Measurements from ENCODE around the gene JPH4. TPM values are rescaled to one million over a fixed set of nuclear protein-coding genes. Genes with fewer than 3 reads are reported as not detected.

JPH4 gene
- total and polyA plus RNA-seq, 2 donors (not counting 3 experiments of a cell fraction or from before 2014, with no cell fraction given), result 0.06 TPM; not detected in 1

GRCh38 chr14:23557946-23558345 is 20.6 kb downstream of the JPH4 start:
- H3K9me3 ChIP-seq (replicated peaks; ENCODE audit: control insufficient read depth, insufficient read depth, low read length), result no peaks in the 10 kb centered on the region
- dilution Hi-C loops (cut with MboI; ENCODE audit: extremely low pct_ligation_motif_present, low sequenced_read_pairs), result no loop called here
- TF ChIP-seq GATA2 (IDR thresholded peaks at IDR 0.05; ENCODE audit: insufficient read depth, insufficient read length, low read depth, low read length) (no peak), MYC (IDR thresholded peaks at IDR 0.05; ENCODE audit: low read depth, low read length) (no peak), POLR2AphosphoS5 (IDR thresholded peaks at IDR 0.05; ENCODE audit: insufficient read depth, low read depth, low read length) (no peak), FOS (IDR thresholded peaks at IDR 0.05; ENCODE audit: borderline replicate concordance, insufficient read depth, low read length) (no peak), EZH2 (IDR thresholded peaks at IDR 0.05; ENCODE audit: borderline replicate concordance, low read depth, low read length, severe bottlenecking) (no peak), JUN (IDR thresholded peaks at IDR 0.05; ENCODE audit: borderline replicate concordance, insufficient read depth, insufficient read length, low read depth) (no peak), CTCF (IDR thresholded peaks at IDR 0.05; ENCODE audit: extremely low read depth in 1 of 2, insufficient read depth in 1 of 2, low read depth in 1 of 2, low read length in 2 of 2) (no peak), MAX (IDR thresholded peaks at IDR 0.05; ENCODE audit: insufficient read depth, insufficient read length) (no peak), POLR2A (IDR thresholded peaks at IDR 0.05; ENCODE audit: low read depth, low read length) (no peak)
- no TSS peak for BruUV-seq (replicated peaks)
- CTCF ChIA-PET, result interaction anchor here (1.1 to 12.3 kb wide), 5 partner anchors 9 to 79 kb away, joined by 4 to 416 read pairs (median 12); no protein-coding TSS in a partner anchor
- intact Hi-C loops (cut with micrococcal nuclease), result no loop called here
- H3K36me3 ChIP-seq (ENCODE audit: control insufficient read depth in 2 of 2, extremely low read depth in 1 of 2, insufficient read depth in 2 of 2, low read length in 2 of 2), result peaks cover 0 to 11% of the 10 kb centered on the region in 2 experiments
- H2AFZ ChIP-seq (ENCODE audit: low read depth, low read length), result no peak overlapping the region
- H3K27me3 ChIP-seq (ENCODE audit: control insufficient read depth in 2 of 2, insufficient read depth in 2 of 2, low read length in 2 of 2), result no peaks in the 10 kb centered on the region
- no peak overlapping the region for H3K9ac ChIP-seq (replicated peaks; ENCODE audit: extremely low read depth, insufficient read depth, low read length)
- no peak overlapping the region for H3K4me3 ChIP-seq (replicated peaks in 1 of 3; ENCODE audit: insufficient read depth in 1 of 3, low read depth in 1 of 3, low read length in 3 of 3)
- POLR2A ChIA-PET, result no interaction called here
- H4K20me1 ChIP-seq (replicated peaks; ENCODE audit: control insufficient read depth, extremely low read depth, insufficient read depth, low read length), result no peaks in the 10 kb centered on the region
- FAIRE-seq (no peak), DNase-seq (ENCODE audit: low read depth, low spot score) (no peak)
- no peak overlapping the region for H3K27ac ChIP-seq (ENCODE audit: insufficient read depth, low read depth, low read length)
- no peaks in the 10 kb centered on the region for H3K9me1 ChIP-seq (replicated peaks; ENCODE audit: control insufficient read depth, extremely low read depth, insufficient read depth, low read length)
- no peak overlapping the region for H3K4me2 ChIP-seq (ENCODE audit: insufficient read depth, low read length)
- H3K79me2 ChIP-seq (ENCODE audit: control insufficient read depth, insufficient read depth, low read length), result peaks cover 11% of the 10 kb centered on the region
- peaks cover 11% of the 10 kb centered on the region for H3K4me1 ChIP-seq (ENCODE audit: control insufficient read depth, extremely low read depth, insufficient read depth, low read length)
